22Rv1 (cell line): Measurements from ENCODE around the gene RHOD.

Source experiments
- H3K27ac ChIP-seq: fragments of 450-650 bp; 2 replicates; pipeline ENCODE4 v1.5.1; 2017
- CTCF ChIP-seq: fragments of 450-650 bp; IDR thresholded peaks from 2 replicates; pipeline ENCODE4 v1.5.1; 2017; ENCODE audit warnings: mild to moderate bottlenecking
- ZFX ChIP-seq: fragments of 450-650 bp; IDR thresholded peaks from 2 replicates; pipeline ENCODE4 v1.6.1; 2017; ENCODE audit warnings: antibody characterized with exemption, borderline replicate concordance

Gene RHOD

GRCh38 chr11:67026941-67027340 lies 29.7 kb upstream of the RHOD start:
- TF ChIP-seq ZFX (no peak), CTCF (no peak)

GRCh38 chr11:67027483-67027930 lies 29.1 kb upstream of the RHOD start:
- H3K27ac ChIP-seq = no peak overlapping the region
- no peak for TF ChIP-seq CTCF
- TF ChIP-seq ZFX = no peak

More at GRCh38 chr11:67026941-67027340, 29.7 kb upstream of the RHOD start:
- no peak overlapping the region for H3K27ac ChIP-seq

GRCh38 chr11:67027943-67028542 lies 28.6 kb upstream of the RHOD start:
- no peak overlapping the region for H3K27ac ChIP-seq
- TF ChIP-seq ZFX = no peak
- TF ChIP-seq CTCF = no peak

- H3K27ac ChIP-seq = no peak overlapping the region
- TF ChIP-seq ZFX (no peak), CTCF (no peak)
These were observed 27.5 kb upstream of the RHOD start for GRCh38 chr11:67029146-67029545.

GRCh38 chr11:67030976-67031375 lies 25.7 kb upstream of the RHOD start:
- TF ChIP-seq ZFX = no peak
- no peak for TF ChIP-seq CTCF
- no peak overlapping the region for H3K27ac ChIP-seq

GRCh38 chr11:67031791-67032561 lies 24.7 kb upstream of the RHOD start:
- no peak overlapping the region for H3K27ac ChIP-seq
- TF ChIP-seq CTCF = no peak
- no peak for TF ChIP-seq ZFX

- no peak overlapping the region for H3K27ac ChIP-seq
- TF ChIP-seq ZFX (no peak), CTCF (no peak)
These were observed 23.7 kb upstream of the RHOD start for GRCh38 chr11:67032830-67033551.
